Keratinocyte (primary cell): Measurements from ENCODE around the gene ATXN7. TPM values are rescaled to one million over a fixed set of nuclear protein-coding genes. Genes with fewer than 3 reads are reported as not detected.

Experiments used
- DNase-seq: peaks from one replicate; pipeline ENCODE4 v3.0.0-alpha.2; 2011; ENCODE audit warnings: low read depth, missing footprints, low spot score
- FAIRE-seq: peaks from 2 replicates; lab custom pipeline; 2011; peaks lifted over from hg19 to GRCh38; lab: Jason Lieb, UNC
- H2AFZ ChIP-seq: 2 replicates; pipeline ENCODE4 v1.6.0; 2012; ENCODE audit warnings: low read length, control low read depth, inconsistent platforms; ENCODE audit not compliant: control insufficient read depth
- H3K27ac ChIP-seq: 2 replicates; pipeline ENCODE4 v1.5.1; 2011; ENCODE audit warnings: low read length; ENCODE audit not compliant: control insufficient read depth, insufficient read depth
- H3K27me3 ChIP-seq: 3 replicates; pipeline ENCODE4 v1.6.0; 2011; ENCODE audit warnings: low read length; ENCODE audit not compliant: control insufficient read depth, insufficient read depth; ENCODE audit errors: extremely low read depth
- H3K36me3 ChIP-seq, 2 experiments: 2 replicates in 1 of 2; 3 replicates in 1 of 2; pipeline ENCODE4 v1.5.1; 2011; ENCODE audit warnings: low read length in 2 of 2, mild to moderate bottlenecking in 1 of 2; ENCODE audit not compliant: control insufficient read depth in 2 of 2, insufficient read depth in 2 of 2; ENCODE audit errors: extremely low read depth in 1 of 2
- H3K4me1 ChIP-seq: 3 replicates; pipeline ENCODE4 v1.5.1; 2011; ENCODE audit warnings: low read length; ENCODE audit not compliant: control insufficient read depth, insufficient read depth; ENCODE audit errors: extremely low read depth
- H3K4me2 ChIP-seq: 3 replicates; pipeline ENCODE4 v1.6.0; 2011; ENCODE audit warnings: low read depth, low read length; ENCODE audit not compliant: control insufficient read depth, insufficient read depth; ENCODE audit errors: extremely low read depth
- H3K4me3 ChIP-seq, 3 experiments: fragments of 200-600 bp in 1 of 3; sonication (generic) in 1 of 3; 2 replicates in 2 of 3; 3 replicates in 1 of 3; pipeline ENCODE4 v1.5.1; 2011 to 2016; ENCODE audit warnings: low read length in 3 of 3, mild to moderate bottlenecking in 3 of 3, control low read depth in 2 of 3, inconsistent platforms in 1 of 3, low read depth in 1 of 3, mixed read lengths in 1 of 3, mixed run types in 1 of 3, moderate library complexity in 1 of 3; ENCODE audit not compliant: control insufficient read depth in 2 of 3, insufficient read depth in 2 of 3; ENCODE audit errors: extremely low read depth in 1 of 3
- H3K79me2 ChIP-seq: 2 replicates; pipeline ENCODE4 v1.6.0; 2012; ENCODE audit warnings: low read length; ENCODE audit not compliant: control insufficient read depth, insufficient read depth
- H3K9ac ChIP-seq: 3 replicates; pipeline ENCODE4 v1.6.0; 2011; ENCODE audit warnings: low read length; ENCODE audit not compliant: control insufficient read depth, insufficient read depth; ENCODE audit errors: extremely low read depth
- H3K9me1 ChIP-seq: 3 replicates; pipeline ENCODE4 v1.6.0; 2011; ENCODE audit warnings: low read length; ENCODE audit not compliant: control insufficient read depth, insufficient read depth; ENCODE audit errors: extremely low read depth
- H3K9me3 ChIP-seq: 2 replicates; pipeline ENCODE4 v1.5.1; 2012; ENCODE audit warnings: low read depth, low read length; ENCODE audit not compliant: control insufficient read depth
- H4K20me1 ChIP-seq: 3 replicates; pipeline ENCODE4 v1.6.0; 2011; ENCODE audit warnings: low read length; ENCODE audit not compliant: control insufficient read depth, insufficient read depth; ENCODE audit errors: extremely low read depth
- EZH2 ChIP-seq: IDR thresholded peaks from one replicate; pipeline ENCODE4 v1.6.1; 2012; ENCODE audit warnings: inconsistent platforms, mild to moderate bottlenecking, low read length, moderate library complexity
- dilution Hi-C: fragments of 300-500 bp; cut with MboI; formaldehyde crosslinking; loops from one replicate; pipeline ENCODE4 v1.7.0; 2020; ENCODE audit warnings: low sequenced_read_pairs; ENCODE audit not compliant: extremely low pct_ligation_motif_present
- polyA plus RNA-seq, 5 experiments: library from polyadenylated mRNA; depleted of rRNA in 3 of 5; stranded (reverse) in 3 of 5; stranded (forward) in 1 of 5; unstranded in 1 of 5; fragments of >200 nt; gene quantifications; 1 replicate in 1 of 5; 2 replicates in 3 of 5; 3 replicates in 1 of 5; pipeline versions ENCODE4 v1.2.1 to v1.2.3, GENCODE V29; 2011 to 2012; ENCODE audit warnings: missing spikeins in 2 of 5, low read depth in 1 of 5, low replicate concordance in 1 of 5
- TF ChIP-seq, protein P1 (sequence below), 3 experiments: IDR thresholded peaks in 1 of 3; conservative IDR thresholded peaks in 1 of 3; optimal IDR thresholded peaks in 1 of 3; 2 replicates in 2 of 3; 3 replicates in 1 of 3; pipeline versions ENCODE3 to v1.5.1; 2011; ENCODE audit warnings: low read length in 3 of 3, mild to moderate bottlenecking in 3 of 3, moderate library complexity in 2 of 3, control low read depth in 1 of 3, inconsistent platforms in 1 of 3; ENCODE audit not compliant: insufficient read depth in 2 of 3; ENCODE audit errors: extremely low read depth in 1 of 3

Gene ATXN7
- polyA plus RNA-seq, 1 donor (not counting 4 experiments of a cell fraction or from before 2014, with no cell fraction given) = 8.8 TPM

GRCh38 chr3:63972196-63972595, 108.5 kb downstream of the ATXN7 start:
- peaks cover 47% of the 10 kb centered on the region for H3K4me1 ChIP-seq
- dilution Hi-C loops = no loop called here

GRCh38 chr3:63972987-63973386, 109.3 kb downstream of the ATXN7 start:
- FAIRE-seq = no peak

More at GRCh38 chr3:63972196-63972595, 108.5 kb downstream of the ATXN7 start:
- peaks cover 0 to 2% of the 10 kb centered on the region in 2 experiments for H3K36me3 ChIP-seq
- H2AFZ ChIP-seq = no peak overlapping the region
- H3K9me1 ChIP-seq = no peaks in the 10 kb centered on the region
- no peaks in the 10 kb centered on the region for H4K20me1 ChIP-seq
- no peak overlapping the region for H3K4me2 ChIP-seq
- H3K27ac ChIP-seq = no peak overlapping the region
- no peak for FAIRE-seq
- H3K9me3 ChIP-seq = no peaks in the 10 kb centered on the region
- peaks cover 27% of the 10 kb centered on the region for H3K79me2 ChIP-seq
- H3K4me3 ChIP-seq = no peak overlapping the region
- DNase-seq = no peak
- H3K9ac ChIP-seq = no peak overlapping the region
- no peaks in the 10 kb centered on the region for H3K27me3 ChIP-seq
- TF ChIP-seq, protein P1, sequence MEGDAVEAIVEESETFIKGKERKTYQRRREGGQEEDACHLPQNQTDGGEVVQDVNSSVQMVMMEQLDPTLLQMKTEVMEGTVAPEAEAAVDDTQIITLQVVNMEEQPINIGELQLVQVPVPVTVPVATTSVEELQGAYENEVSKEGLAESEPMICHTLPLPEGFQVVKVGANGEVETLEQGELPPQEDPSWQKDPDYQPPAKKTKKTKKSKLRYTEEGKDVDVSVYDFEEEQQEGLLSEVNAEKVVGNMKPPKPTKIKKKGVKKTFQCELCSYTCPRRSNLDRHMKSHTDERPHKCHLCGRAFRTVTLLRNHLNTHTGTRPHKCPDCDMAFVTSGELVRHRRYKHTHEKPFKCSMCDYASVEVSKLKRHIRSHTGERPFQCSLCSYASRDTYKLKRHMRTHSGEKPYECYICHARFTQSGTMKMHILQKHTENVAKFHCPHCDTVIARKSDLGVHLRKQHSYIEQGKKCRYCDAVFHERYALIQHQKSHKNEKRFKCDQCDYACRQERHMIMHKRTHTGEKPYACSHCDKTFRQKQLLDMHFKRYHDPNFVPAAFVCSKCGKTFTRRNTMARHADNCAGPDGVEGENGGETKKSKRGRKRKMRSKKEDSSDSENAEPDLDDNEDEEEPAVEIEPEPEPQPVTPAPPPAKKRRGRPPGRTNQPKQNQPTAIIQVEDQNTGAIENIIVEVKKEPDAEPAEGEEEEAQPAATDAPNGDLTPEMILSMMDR (optimal IDR thresholded peaks at IDR 0.05 in 1 of 3, IDR thresholded peaks at IDR 0.05 in 1 of 3, conservative IDR thresholded peaks at IDR 0.05 in 1 of 3; ENCODE audit: extremely low read depth in 1 of 3, insufficient read depth in 2 of 3, low read length in 3 of 3) = no peak
- TF ChIP-seq EZH2 = no peak

More at GRCh38 chr3:63972987-63973386, 109.3 kb downstream of the ATXN7 start:
- Histone ChIP-seq H3K9me1 (no peaks in the 10 kb centered on the region), H3K4me3 (no peak overlapping the region), H3K27me3 (no peaks in the 10 kb centered on the region), H4K20me1 (no peaks in the 10 kb centered on the region), H3K36me3 (peaks cover 0 to 2% of the 10 kb centered on the region in 2 experiments), H3K4me1 (peaks cover 47% of the 10 kb centered on the region), H3K79me2 (peaks cover 31% of the 10 kb centered on the region), H3K9me3 (no peaks in the 10 kb centered on the region), H3K9ac (no peak overlapping the region), H3K4me2 (no peak overlapping the region), H3K27ac (no peak overlapping the region), H2AFZ (no peak overlapping the region)
- dilution Hi-C loops = no loop called here
- no peak for TF ChIP-seq EZH2
- TF ChIP-seq, protein P1 (optimal IDR thresholded peaks at IDR 0.05 in 1 of 3, IDR thresholded peaks at IDR 0.05 in 1 of 3, conservative IDR thresholded peaks at IDR 0.05 in 1 of 3; ENCODE audit: extremely low read depth in 1 of 3, insufficient read depth in 2 of 3, low read length in 3 of 3) = no peak
- no peak for DNase-seq
